Stromal cell of bone marrow (primary cell): ENCODE data around the gene ERI3.

Experiments
- DNase-seq: peaks from one replicate; pipeline ENCODE4 v3.0.0-alpha.2; 2012; ENCODE audit warnings: low read depth

Gene ERI3, protein sequence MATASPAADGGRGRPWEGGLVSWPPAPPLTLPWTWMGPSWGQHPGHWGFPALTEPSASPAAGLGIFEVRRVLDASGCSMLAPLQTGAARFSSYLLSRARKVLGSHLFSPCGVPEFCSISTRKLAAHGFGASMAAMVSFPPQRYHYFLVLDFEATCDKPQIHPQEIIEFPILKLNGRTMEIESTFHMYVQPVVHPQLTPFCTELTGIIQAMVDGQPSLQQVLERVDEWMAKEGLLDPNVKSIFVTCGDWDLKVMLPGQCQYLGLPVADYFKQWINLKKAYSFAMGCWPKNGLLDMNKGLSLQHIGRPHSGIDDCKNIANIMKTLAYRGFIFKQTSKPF

DNA sequence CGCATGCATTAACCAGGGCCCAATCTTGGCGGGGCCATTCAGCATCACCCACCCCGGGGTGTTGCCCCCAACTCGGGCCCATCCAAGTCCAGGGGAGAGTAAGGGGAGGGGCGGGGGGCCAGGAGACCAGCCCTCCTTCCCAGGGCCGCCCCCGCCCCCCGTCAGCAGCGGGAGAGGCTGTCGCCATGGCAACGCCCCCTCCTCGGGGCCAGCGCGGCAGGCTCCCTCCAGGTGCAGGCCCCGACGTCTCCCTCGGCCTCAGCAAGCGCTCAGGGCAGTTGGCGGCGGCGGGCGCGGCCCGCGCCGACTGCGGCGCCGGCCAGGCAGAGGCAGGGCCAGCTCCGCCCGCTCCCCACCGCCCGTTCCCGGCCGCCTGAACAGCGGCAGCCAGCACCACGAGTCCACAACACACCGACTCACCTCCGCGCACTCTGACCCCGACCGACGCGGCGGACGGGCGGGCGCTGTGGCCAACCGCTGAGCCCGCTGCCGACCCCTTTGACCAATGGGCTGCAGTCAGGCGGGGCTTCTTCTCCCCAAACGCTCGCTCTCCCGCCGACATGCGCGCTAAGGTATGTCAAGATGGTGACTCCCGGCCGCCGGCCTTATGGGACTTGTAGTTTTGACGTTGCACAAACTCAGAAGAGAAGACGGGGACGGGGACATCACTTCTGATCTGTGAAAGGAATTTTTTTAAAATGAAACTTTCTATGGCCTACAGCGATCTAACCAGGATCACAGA lies at the start of gene ERI3:
TSS of gene ERI3 (minus strand) at position 418 of the 742 bp plus-strand sequence. CDS start at position 187, 231 bp downstream.
- DNase-seq, result peak; percentile 97

DNA sequence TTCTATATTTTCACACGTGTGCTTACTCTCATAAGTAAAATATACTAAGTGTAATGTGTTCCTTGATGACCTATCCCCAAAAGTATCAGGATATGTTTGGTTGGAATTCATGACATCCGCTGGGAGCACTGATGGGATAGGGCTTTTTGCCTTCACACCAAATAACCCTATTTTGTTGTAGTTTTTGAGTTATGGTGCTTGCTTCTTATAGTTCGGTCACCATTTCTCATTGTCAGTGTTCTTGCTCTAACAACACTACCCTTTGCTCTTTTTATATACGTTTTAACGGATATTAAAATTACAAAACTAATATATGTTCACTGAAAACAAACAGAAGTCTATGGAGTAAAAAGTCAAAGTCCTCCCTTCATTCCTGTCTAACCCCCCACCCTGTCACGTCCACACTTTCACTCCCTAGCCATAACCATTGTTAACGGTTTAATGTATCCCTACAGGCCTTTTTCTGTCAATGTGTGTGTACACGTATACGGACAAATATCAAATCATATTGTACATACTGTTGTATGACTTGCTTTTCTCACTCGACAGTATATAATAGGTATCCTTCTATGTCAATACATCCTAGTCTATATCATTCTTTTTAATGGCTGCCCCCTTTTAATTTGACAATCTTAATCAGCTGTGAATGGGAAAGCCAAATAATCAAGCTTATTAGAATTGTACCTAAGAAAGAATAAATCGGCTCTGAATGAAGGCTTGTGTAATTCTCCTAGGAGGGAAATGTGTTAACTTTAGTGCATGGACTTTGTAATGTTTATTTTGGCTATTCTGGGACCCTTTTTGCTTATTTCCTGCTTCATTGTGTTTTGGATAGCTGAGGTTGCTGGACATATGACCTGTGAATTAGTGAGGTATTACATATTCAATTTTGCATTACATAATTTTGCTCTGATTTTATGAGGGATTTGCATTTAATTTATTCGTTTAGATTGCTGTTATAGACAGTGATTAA lies 46.5 kb upstream of the ERI3 start:
- no peak for DNase-seq

DNA sequence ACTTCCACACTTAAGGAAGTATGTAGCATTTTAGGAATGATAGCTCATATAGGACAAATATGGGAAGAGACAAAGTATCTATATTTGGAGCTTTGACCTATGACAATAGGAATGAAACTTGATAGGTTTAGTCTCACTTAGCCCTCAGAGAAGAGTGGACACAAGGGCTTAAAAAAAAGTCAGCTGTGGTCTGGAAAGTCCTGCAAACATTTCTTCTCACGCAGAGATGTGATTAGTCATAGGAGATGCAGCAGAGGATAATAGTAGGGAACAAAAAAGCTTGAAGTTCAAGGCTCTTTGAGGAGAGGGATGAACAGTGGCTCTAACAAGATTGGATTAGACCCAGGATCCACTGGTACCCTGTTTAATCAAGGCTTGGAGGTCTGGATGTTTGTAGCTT lies 35.2 kb upstream of the ERI3 start:
- DNase-seq, result peak; percentile 83

DNA sequence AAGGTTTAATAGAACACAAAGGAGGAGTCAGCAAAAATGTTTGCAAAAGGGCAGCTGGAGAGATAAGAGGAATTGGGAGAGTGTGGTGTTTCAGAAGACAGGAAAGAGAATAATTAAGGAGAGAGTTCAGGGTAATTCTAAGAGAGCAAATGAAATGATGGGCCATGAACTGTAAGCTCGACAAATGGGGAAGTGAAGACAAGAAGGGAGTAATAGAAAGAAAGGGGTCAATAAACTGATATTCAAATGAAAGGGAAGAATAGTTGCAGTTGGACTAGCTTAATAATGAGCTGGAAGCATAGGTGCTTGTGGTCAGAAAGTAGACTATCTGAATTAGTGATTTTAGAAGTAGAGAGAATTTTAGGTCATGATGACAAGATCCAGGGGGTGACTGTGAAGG lies 34.4 kb upstream of the ERI3 start:
- no peak for DNase-seq

DNA sequence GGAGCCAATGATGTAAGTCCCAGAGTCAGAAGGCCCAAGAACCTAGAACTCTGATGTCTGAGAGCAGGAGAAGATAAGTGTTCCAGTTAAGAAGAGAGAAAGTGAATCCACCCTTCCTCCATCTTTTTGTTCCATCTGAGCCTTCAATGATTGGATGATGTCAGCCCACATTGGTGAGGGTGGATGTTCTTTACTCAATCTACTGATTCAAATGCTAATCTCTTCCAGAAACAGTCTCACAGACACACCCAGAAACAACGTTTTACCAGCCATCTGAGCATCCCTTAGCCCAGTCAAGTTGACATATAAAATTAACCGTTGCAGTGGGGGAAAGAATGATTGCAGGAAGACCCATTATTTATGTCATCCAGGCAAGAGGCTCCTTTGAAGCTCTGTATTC lies 33.5 kb upstream of the ERI3 start:
- DNase-seq, result no peak

DNA sequence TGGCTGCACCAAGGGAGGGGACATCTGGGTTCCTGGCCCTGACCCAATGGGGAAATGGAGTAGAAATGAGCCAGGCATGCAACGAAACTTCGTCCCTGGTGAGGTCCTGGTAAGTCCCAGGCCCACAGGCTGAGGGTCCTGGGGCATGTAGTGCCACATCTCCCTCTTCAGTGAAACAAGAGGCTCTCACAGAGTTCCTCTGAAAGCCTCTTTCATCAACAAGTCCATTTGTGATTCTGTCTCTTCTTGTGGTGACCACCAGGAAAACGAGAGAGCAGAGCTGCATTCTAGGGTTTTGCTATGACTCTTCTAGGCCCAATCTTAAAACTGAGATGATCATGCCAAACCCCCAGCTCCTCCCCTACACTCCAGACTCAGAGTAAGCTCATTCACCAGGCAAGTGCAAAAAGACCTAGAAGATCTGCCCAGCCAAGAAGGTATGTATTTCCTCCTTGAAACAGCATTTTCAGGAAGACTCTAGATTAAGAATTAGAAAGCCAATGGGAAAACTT lies 25.7 kb upstream of the ERI3 start:
- no peak for DNase-seq

DNA sequence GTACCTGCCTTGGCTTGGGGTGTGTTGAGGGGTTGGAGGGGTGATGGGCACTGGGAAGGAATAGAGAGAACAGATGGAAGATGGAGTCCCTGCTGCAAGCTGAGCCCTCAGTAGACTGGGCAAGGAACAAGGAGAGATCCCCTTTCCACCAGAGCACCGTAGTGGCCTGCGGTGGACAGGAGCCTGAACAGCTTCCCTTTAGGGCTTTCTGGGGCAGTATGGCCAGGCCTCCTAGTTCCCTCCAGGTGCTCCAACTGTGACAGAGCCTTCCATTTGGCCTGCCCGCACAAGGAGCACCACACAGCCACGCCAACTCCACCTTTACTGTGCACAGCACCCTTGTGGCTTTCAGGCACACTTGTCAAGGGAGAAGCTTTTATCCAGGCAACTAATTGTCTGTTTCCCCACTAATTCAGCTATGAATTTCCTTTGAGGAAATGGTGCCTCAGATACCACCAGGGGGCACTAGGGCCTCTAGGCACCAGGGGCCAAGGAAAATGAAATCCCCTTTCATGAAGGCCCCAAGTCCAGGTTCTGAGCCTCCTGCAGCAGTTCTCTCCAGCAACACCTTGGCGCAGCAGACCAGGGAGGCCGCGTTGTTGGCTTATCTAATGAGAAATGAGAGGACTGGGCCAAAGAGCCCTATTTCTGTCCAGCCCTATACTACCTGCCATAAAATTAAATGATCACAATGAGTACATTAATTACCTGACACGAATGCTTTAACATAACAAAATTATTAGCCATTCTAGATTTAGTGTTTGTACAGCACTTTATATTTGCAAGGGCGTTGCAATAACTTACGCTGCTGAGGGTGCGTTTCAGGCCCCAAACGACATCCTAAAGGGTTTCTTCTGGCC lies 23.1 kb upstream of the ERI3 start:
- peak; percentile 28 for DNase-seq

DNA sequence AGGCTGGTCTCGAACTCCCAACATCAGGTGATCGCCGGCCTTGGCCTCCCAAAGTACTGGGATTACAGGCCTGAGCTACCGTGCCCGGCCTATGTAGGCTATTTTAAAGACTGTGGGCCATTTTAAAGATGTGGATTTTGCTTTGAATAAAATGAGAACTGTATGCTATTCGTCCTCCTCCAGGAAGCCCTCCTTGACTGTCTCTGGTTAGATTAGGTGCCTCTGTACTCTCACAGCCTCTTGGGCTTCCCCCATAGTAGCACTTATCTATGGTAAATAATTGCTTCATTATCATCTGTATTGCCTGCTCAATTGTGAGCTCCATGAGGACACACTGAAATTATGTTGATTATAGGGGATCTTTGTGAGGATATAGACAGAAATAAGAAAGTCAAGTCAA lies 20.5 kb upstream of the ERI3 start:
- no peak for DNase-seq

DNA sequence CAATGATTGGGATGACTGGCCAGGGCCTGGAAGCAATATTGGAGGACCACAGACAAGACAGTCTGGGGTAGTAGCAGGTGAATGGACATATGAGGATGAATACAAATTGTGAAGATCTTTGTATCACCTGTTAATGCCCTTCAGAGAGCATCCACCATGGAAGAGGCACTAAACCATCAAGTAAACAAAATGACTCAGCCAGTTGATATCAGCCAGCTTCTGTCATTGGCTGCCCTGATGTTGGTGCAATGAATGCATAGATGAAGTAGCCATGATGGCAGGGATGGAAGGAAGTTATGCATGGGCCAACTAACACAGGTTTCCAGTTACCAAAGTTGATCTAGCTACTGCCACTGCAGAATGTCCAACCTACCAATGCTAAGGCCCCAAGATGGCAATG lies 16.1 kb upstream of the ERI3 start:
- no peak for DNase-seq

DNA sequence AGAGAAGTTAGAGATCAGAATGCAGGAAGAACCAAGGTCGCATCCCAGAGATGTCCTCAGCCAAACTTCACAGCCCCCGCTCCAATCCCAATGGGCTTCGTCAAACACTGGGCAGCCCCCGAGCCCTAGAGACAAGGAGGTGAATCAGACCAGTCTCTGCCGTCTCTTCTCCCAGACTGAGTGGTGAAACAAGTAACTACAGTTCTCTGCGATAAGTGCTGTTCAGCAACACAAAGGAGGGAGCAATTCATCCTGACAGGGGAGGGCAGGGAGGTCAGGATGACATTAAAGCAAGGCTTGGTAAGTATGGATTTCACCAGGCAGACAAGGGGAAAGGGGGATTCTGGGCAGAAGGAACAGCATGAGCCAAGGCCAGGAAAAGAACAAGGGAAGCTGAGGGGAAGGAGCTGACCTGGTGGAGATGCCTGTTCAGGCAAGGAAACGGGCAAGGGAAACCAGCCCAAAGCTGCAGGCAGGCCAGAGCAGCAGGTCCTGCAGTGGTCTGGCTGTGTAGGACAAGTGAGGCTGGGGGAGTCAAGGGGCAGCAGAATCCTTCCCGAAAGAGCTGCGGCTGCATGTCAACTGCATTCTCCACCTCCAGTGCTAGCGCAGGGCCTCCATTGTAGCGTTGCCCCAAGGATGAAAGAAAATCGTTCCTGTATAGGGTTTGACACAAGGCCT lies 13.6 kb upstream of the ERI3 start:
- no peak for DNase-seq

DNA sequence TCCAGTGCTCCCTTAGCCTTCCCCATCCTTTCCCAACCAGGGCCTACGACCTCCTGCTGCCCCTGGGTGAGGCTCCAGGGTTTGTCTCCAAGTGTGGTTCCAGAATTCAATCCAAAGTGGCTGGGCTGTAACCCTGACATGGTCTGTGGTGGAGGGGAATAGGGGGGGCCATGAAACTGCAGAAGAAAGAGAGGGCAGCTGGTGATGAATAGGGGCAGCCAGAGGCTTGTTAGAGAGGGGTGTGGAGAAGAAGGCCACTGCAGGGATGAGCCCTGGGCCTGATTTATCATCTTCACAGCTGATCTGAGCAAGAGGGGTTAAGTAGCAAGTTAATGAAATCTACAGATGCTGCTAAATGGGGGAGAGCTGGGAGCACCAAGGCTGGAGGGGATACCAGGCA lies 12.9 kb upstream of the ERI3 start:
- DNase-seq, result no peak

DNA sequence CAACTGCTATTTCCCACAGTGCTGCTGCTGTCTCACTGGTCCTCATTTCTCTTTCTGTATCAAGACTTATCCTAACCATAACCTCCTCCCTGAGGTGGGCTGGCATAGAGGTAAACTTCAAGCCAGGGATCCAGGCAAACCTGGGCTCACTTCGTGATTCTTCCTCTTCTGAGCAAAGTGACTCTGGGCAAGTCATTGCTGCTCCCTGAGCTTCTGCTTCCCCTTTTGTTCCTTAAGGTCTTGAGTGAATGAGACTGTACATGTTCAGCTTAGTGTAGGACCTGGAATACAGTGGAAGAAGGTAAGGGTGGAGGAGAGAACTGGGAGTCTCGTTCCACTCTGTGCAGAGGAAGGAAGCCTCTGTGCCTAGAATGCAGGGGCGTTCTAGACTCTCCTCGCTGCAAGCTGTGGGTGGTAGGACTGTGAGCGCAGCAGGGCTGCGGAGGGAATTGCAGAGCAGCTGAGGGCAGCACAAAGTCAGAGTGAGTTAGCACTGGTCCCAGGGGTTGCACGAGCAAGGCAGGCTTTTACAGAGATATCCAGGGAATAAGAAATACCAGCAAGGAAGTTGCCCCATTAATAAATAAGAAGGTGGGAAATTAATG lies 11.4 kb upstream of the ERI3 start:
- DNase-seq, result no peak

DNA sequence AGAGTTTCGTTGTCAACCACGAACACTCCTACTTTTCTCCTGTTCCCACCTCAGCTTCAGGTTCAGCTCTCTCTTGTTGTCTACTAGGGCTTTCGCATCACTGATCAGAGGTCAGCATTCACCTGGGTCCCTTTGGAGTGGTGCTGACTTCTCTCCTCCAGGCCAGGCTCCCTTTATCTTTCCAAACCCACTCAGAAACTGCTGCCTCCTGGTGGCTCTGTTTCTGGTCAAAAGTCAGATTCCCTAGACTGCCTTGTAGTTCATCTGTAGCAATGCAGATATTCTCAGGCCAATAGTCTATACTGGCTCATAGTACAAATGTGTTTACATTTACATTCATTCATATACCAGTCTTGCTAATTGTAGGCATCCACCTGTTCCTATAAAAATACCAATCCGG lies 6.4 kb upstream of the ERI3 start:
- DNase-seq, result no peak

DNA sequence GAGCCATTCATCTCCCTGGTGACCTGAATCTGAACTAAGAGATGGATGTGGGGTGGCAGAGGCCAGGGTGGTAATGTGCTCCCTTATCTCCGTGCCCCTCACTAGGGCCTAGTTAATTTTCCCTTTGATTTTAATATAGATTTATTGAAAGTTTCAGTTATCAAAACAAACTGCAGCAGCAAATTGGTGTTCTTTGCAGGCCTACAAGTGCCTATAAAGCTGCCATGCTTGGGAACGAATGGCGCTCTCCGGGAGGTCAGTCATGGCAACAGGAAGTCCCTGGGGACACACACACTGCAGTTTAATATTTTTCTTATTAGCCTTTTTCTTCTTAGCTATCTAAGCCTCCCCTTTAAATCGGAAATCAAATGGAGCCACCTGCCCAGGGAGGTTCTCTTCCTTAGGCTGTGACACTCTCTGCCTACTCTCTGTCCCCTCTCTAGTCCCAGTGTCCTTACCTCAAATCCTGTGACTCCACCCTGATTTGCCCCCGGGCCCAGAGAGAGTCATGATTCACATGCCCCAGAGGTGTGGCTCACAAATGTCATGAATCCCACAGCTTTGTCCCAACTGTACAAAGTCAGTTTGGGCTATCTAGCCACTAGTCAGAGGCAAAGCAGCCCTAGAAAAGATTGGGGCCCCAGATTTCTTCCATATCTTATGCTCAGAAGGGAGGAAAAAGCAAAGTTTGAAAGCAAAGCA lies 4.3 kb upstream of the ERI3 start:
- DNase-seq, result no peak

DNA sequence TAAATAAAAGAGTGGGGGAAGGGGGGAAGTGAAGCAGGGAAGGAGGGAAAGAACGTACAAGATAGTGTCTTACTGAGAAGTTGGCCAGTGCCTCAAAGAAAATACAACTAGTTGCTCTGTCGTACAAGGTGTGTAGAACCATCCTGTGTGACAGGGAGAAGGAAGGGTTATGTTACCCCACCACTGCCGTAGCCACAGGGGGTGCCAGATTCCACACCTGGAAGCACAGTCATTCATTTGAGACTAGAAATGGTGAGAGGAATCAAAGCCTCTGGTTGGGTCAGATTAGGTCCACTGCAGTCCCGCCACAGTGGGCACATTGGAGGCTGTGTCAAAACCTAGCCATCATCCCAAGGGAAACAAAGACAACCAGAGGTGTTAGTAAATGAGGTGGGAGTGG lies 2.7 kb upstream of the ERI3 start:
- DNase-seq, result no peak

DNA sequence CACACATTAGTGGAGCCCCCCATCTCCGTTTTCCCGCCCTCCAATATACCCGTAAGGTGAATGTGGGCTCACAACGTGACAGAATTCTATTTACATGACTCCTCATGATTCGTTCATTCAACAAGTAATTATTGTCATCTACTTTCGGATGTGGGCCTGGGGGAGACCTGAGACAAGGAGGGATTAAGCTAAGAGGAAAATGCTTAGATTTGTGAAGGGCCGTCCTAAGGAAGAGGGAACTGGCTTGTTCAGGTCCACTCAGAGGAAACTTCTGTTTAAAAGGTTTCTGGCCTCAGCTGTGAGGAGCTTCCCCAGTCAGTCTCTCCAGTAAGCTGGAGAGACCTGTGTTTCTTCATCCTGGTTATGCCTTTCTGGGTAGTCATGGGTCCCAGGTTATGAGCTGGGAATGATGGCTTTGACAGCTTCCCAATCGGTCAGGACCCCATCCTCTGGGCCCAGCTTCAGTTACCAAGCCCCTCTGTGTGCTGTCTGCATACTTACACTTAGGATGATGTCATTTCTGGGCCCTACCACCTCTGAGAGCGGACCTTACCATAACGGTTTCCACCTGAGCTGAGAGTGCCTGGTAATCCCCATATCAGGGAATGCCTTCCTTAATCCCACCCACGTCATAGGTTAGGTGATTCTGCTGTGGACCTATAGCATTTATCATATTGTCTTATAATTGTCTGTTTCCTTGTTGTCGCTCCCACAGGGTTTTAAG lies 687 bp upstream of the ERI3 start:
- no peak for DNase-seq

DNA sequence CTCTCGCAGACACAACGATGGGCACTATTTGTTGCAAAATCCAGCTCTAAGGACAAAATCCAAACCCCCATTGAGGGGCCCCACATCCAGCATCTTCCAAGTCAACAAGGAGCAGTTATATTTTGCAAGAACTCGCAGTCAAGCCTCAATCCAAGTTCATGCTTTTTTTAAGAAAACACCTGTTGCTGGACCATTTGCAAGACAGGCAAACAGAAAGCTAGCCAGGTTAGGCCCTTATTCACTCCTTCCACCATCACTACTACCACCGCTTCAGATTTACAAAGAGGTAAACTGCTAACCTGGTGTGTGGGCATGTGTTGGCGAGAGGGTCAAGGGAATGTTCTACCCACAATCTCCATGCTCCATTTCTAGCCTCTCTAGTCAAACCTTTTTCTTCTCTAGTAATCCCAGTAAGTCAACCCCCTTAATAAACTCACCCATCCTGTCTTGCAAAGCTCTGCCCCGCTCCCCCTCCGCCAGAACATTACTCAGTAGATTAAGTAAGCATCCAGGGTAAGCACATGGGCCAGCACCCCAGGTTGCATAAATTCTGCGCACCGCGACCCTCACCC lies 703 bp downstream of the ERI3 start:
- DNase-seq, result peak; percentile 11

DNA sequence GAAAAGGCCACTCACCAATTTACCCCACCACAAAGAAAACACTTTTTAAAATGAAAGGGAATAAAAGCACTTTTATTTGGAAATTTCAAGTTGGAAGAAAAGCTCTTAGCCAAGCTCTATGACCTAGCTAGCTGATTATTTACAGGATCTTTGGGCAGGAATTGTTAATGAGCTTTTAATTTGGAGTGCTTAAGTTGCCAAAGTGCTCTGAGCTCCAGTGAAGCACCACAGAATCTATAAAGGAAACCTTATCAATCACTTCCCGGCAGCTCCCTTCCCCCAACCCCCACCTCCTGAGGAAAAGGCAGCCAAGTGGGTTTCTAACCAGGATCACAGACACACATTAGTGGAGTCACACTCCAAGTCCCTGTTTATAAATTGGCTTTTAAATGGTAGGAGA lies 1.5 kb downstream of the ERI3 start:
- DNase-seq, result no peak

DNA sequence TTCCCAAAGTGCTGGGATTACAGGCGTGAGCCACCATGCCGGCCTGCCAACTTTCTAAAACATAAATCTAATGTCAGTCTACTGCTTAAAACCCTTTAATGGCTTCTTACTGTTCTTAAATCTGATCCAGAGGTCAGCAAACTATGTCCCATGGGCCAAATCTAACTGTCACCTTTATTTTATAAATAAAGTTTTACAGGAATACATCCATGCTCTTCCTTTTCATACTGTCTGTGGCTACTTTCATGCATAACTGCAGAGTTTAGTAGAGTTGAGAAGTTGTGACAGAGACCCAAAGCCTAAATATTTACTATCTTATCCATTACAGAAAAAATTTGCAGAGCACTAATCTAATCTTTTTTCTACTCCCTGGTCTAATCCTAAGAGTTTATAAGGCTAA lies 3.8 kb downstream of the ERI3 start:
- DNase-seq, result no peak
